ENCODE data around the gene OTUB1. TPM values are rescaled to one million over a fixed set of nuclear protein-coding genes. Genes with fewer than 3 reads are reported as not detected.

OTUB1 gene, protein sequence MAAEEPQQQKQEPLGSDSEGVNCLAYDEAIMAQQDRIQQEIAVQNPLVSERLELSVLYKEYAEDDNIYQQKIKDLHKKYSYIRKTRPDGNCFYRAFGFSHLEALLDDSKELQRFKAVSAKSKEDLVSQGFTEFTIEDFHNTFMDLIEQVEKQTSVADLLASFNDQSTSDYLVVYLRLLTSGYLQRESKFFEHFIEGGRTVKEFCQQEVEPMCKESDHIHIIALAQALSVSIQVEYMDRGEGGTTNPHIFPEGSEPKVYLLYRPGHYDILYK
- 38.7 and 55.8 TPM in 2 replicates for total RNA-seq

DNA sequence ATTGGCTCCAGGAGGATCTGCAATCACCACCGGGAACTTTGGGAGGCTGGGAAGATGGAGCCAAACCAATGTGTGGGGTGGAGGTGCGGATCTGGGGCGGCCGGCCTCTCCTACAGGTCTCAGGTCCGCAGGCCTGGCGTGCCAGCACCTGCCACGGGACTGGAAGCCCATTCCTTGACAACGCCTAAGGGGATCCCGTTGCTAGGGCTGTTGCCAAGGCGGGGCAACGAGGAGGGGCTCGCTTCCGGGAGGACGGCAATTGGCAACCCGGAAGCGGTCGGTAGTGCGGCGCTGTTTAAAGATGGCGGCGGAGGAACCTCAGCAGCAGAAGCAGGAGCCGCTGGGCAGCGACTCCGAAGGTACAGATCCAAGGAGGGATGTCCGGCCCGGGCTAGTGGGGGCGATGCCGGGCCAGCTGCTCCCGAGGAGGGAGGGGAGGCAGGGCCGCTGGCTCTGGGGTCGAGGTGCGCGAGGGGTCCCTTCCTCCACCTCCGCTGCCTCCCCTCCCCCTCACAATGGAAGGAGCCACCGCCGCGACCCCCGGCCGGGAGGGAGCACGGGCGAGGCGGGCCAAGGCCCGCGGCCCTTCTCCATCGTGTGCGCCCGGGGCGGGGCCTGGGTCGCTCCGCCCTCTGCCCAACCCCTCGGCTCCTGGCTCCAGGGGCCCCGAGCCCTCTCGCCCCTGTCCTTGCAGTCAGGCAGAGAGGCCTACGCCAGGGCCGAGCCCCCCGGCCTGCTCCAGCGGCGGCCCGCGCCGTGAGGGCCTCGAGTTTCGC is at the start of gene OTUB1:
OTUB1 (plus strand) TSS at position 283 of the 776 bp plus-strand sequence; CDS start at position 302, 19 bp downstream.

DNA sequence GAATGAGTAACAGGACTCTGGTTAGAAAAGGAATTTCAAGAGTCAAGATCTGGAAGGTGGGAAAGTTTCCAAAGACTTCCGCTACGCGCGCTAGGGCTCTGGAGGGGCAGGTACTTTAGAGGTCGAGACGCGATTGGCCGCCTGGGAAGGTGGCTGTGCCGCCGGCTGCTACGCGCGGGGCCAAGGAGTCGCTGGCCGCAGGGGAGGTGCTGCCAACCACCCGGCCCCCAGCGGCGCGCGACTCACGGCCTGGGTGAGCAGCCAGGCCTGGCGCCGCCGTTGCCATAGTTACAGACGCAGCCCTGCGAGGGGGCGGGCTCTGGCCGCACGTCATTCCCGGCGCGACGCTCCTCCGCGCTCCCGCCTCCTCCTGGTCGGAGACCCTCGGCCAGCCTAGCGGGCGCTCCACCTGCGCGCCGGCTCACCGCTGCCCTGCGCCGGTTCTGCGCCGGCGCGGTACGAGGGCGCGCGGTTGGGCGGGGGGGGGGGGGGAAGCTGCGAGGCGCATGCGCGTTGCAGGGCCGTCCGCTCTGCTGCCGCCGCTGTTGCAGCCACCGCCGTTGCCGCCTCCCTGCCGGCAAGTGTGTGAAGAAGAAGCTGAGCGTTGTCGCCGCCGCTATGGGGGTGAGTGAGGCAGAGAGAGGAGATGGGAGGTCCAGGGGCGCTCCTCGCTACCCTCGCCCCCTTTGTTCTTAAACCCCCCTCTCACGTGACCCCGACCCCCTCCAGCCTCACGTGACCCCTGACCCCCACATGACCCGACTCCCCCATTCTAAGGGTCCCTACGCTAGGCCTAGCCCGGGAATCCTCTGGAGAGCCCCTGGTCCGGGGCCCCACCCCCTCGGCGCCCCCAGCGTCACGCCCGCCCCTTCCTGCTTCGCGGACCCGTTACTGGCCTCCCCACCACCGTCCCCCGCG is 47.5 kb upstream of the OTUB1 start, which contains the start of gene NAA40:
NAA40 (plus strand) TSS at position 524 of the 918 bp plus-strand sequence; CDS start at position 619, 95 bp downstream.

DNA sequence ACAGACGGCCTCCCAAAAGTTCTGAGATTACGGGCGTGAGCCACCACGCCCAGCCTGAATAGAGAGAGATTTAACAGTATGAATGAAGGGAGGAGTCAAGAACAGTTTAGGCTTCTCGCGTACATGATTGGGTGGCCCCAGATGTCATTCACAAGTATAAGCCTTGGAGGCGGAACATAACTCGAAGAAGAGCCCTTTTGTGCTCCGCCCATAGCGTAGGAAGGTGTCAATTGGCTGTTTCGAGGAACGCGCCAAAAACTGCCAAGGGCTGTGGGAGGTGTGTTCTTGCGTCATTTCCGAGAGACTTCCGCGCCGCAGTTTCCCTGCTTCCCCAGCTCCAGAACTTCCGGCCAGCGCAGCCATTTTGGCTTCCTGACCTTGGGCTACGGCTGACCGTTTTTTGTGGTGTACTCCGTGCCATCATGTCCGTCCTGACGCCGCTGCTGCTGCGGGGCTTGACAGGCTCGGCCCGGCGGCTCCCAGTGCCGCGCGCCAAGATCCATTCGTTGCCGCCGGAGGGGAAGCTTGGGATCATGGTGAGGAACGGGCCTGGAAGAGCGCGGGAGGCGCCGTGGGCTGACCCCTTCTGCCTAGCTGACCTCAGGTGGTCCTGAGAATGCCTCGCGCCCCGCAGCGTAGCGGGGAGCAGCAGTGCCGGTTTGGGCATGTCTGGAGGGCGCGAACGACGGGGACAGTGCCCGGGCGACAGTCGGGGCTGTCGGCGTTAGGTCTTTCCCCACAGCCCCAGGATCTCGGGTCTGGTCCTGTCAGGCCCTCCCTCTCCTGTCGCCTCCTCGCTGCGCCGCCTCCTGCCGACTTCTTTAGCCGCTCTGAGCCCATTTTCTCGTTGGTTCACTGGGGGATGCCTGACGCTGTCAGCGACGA is 11.7 kb upstream of the OTUB1 start, which contains the start of gene COX8A:
COX8A (plus strand) TSS at position 362 of the 885 bp plus-strand sequence; CDS start at position 423, 61 bp downstream.

DNA sequence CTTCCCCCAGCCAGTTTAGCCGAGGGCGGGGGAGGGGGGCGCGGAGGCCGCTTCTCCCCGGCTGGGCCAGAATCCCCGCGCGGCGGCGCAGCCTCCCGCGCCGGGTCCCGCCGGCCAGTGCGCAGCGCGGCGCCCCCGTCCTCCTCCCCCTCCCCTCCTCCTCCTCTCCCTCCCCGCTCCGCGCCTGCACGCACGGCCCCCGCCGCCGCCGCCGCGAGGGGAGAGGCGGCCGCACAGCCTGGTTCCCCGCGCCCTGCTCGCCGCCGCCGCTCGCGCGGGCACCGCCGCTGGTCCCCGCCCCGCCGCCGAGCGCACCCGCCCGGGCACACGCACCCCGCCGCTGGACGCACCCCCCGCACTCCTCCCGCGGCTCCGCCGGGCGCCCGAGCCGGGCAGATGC is 49.3 kb downstream of the OTUB1 start, which contains the start of gene FLRT1:
FLRT1 (plus strand) TSS at position 356 of the 400 bp plus-strand sequence. CDS start 80,337 bp downstream, outside the sequence.

Small RNA genes lying within 50 kb of the gene (small RNA-seq; reads per million reads assigned to genes)
- 0.26 reads per million for gene RNU6-45P (ENCODE audit: low replicate concordance)

Other genes starting within 250 kb of the OTUB1 start
- gene ZFTA, start 217.7 kb upstream of the OTUB1 start, total RNA-seq, result 8.5 and 17.9 TPM in 2 replicates
- gene SPINDOC, start 173.0 kb upstream of the OTUB1 start, total RNA-seq, result 26.9 and 35.9 TPM in 2 replicates
- 18.6 and 31.8 TPM in 2 replicates for gene MARK2, start 147.3 kb upstream of the OTUB1 start, total RNA-seq
- gene RCOR2, start 69.3 kb upstream of the OTUB1 start, total RNA-seq, result 1.5 and 1.6 TPM in 2 replicates
- 16.2 and 17.8 TPM in 2 replicates for gene NAA40, start 47.4 kb upstream of the OTUB1 start, total RNA-seq
- 287 and 329 TPM in 2 replicates for gene COX8A, start 11.8 kb upstream of the OTUB1 start, total RNA-seq
- 0.44 TPM in 1 of 2 replicates, not detected in the other for gene FLRT1, start 49.5 kb downstream of the OTUB1 start, total RNA-seq
- 4.3 and 15.8 TPM in 2 replicates for gene MACROD1, start 179.7 kb downstream of the OTUB1 start, total RNA-seq
- 244 and 265 TPM in 2 replicates for gene STIP1, start 199.7 kb downstream of the OTUB1 start, total RNA-seq
- 3.9 and 10.2 TPM in 2 replicates for gene FERMT3, start 220.3 kb downstream of the OTUB1 start, total RNA-seq
- gene TRPT1, start 239.7 kb downstream of the OTUB1 start, total RNA-seq, result 47.5 and 50.7 TPM in 2 replicates
- gene NUDT22, start 239.8 kb downstream of the OTUB1 start, total RNA-seq, result 71.6 and 79.7 TPM in 2 replicates
- 7.6 and 7.7 TPM in 2 replicates for gene DNAJC4, start 244.1 kb downstream of the OTUB1 start, total RNA-seq
- gene VEGFB, start 248.1 kb downstream of the OTUB1 start, total RNA-seq, result 29.3 and 57.1 TPM in 2 replicates